GM12872 (cell line): Measurements from ENCODE around the gene RHO.

Source experiments
- CTCF ChIP-seq: IDR thresholded peaks from 3 replicates; pipeline ENCODE4 v1.5.1; 2011; ENCODE audit warnings: low read depth, mild to moderate bottlenecking, low read length, moderate library complexity; ENCODE audit not compliant: insufficient read depth

Gene RHO

GRCh38 chr3:129548104-129548965 lies 19.9 kb downstream of the RHO start:
- TF ChIP-seq CTCF, result no peak

GRCh38 chr3:129549006-129549800 lies 20.8 kb downstream of the RHO start:
- TF ChIP-seq CTCF, result no peak

GRCh38 chr3:129549805-129550204 lies 21.4 kb downstream of the RHO start:
- TF ChIP-seq CTCF, result no peak

GRCh38 chr3:129552287-129553050 lies 24.0 kb downstream of the RHO start:
- TF ChIP-seq CTCF, result no peak

GRCh38 chr3:129553171-129553570 lies 24.7 kb downstream of the RHO start:
- no peak for TF ChIP-seq CTCF

- TF ChIP-seq CTCF, result no peak
Observed at GRCh38 chr3:129553719-129554118, 25.3 kb downstream of the RHO start.
